Subcutaneous abdominal adipose tissue (tissue), 5 donors: ENCODE measurements around the gene TDRD1.

Experiments
- H3K27ac ChIP-seq: one replicate; pipeline ENCODE4 v1.7.0; 2013; ENCODE audit warnings: low read depth, mild to moderate bottlenecking, inconsistent platforms, low read length, moderate library complexity
- H3K27me3 ChIP-seq, 5 donors: one replicate each; pipeline ENCODE4 v1.7.0; 2013; ENCODE audit warnings: low read length in 5 of 5, inconsistent platforms in 1 of 5; ENCODE audit not compliant: control insufficient read depth in 5 of 5, insufficient read depth in 4 of 5
- H3K36me3 ChIP-seq, 5 donors: one replicate each; pipeline ENCODE4 v1.7.0; 2013; ENCODE audit warnings: low read length in 5 of 5; ENCODE audit not compliant: control insufficient read depth in 5 of 5, insufficient read depth in 5 of 5
- H3K4me1 ChIP-seq, 5 donors: one replicate each; pipeline ENCODE4 v1.7.0; 2013; ENCODE audit warnings: low read length in 5 of 5, mild to moderate bottlenecking in 3 of 5, moderate library complexity in 1 of 5; ENCODE audit not compliant: control insufficient read depth in 5 of 5, insufficient read depth in 5 of 5
- H3K4me3 ChIP-seq, 5 donors: one replicate each; pipeline ENCODE4 v1.7.0; 2013; ENCODE audit warnings: low read length in 5 of 5, low read depth in 1 of 5
- H3K9ac ChIP-seq, 5 donors: one replicate each; pipeline ENCODE4 v1.7.0; 2013; ENCODE audit warnings: low read length in 5 of 5, mild to moderate bottlenecking in 4 of 5, moderate library complexity in 3 of 5
- H3K9me3 ChIP-seq, 5 donors: one replicate each; pipeline ENCODE4 v1.7.0; 2013; ENCODE audit warnings: low read length in 5 of 5; ENCODE audit not compliant: control insufficient read depth in 5 of 5
- donor health status: healthy.
- donor health status: healthy.
- donor health status: healthy.
- donor health status: healthy.
- donor health status: healthy.

Gene TDRD1

DNA sequence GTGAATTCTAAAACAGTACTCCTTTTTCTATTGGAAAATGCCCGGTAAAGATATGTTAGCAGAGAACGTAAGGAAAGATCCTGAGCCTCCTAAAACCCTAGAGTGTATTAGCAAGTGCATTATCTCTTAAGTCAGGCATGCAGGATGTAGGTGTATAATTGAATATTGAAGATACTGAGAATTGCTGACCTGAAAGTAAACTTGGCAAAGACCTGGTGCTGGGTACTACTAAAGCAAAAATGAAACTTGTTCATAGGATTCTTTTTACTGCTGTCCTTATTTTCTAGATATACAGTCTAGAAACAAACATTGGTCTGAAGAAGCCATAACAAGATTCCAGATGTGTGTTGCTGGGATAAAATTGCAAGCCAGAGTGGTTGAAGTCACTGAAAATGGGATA is 41.1 kb downstream of the TDRD1 start:
- H3K27me3 ChIP-seq: peaks cover 0 to 4% (median 2%) of the 10 kb centered on the region in 5 donors
- no peak overlapping the region for H3K27ac ChIP-seq
- no peaks in the 10 kb centered on the region for H3K4me1 ChIP-seq
- H3K36me3 ChIP-seq: no peaks in the 10 kb centered on the region
- H3K4me3 ChIP-seq: no peak overlapping the region
- no peaks in the 10 kb centered on the region for H3K9me3 ChIP-seq
- H3K9ac ChIP-seq: no peak overlapping the region

GRCh38 chr10:114221235-114221634 is 42.1 kb downstream of the TDRD1 start:
- no peaks in the 10 kb centered on the region for H3K9me3 ChIP-seq
- H3K27ac ChIP-seq: no peak overlapping the region
- no peaks in the 10 kb centered on the region for H3K4me1 ChIP-seq
- H3K4me3 ChIP-seq: no peak overlapping the region
- H3K9ac ChIP-seq: no peak overlapping the region
- H3K36me3 ChIP-seq: no peaks in the 10 kb centered on the region
- peaks cover 0 to 4% (median 2%) of the 10 kb centered on the region in 5 donors for H3K27me3 ChIP-seq

- H3K27ac ChIP-seq: no peak overlapping the region
- no peaks in the 10 kb centered on the region for H3K4me1 ChIP-seq
- H3K36me3 ChIP-seq: no peaks in the 10 kb centered on the region
- H3K27me3 ChIP-seq: peaks cover 0 to 2% (median 0%) of the 10 kb centered on the region in 5 donors
- H3K9ac ChIP-seq: no peak overlapping the region
- no peak overlapping the region for H3K4me3 ChIP-seq
- H3K9me3 ChIP-seq: no peaks in the 10 kb centered on the region
Observed at GRCh38 chr10:114223066-114223465, 43.9 kb downstream of the TDRD1 start.

DNA sequence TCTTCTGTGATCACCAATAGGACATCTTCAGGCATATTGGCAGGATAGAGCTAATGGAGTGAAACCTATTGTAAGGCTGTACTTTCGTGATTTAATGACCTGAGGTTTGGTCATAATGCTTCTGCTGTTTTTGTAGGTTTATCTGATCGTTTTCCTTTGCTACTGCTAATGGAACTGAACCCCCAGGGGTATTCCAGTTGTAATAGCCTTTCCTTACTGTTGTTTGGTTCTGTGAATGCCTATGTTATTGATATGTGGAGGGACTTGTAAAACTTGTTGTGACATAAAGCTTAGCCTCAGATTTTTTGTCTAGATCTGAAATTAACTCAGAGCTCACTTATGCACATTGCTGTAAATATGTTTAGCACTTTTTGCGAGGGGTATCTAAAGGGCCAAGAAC is 49.0 kb downstream of the TDRD1 start:
- Histone ChIP-seq H3K9ac (no peak overlapping the region), H3K27ac (no peak overlapping the region), H3K27me3 (peaks cover 0 to under 1% (median 0%) of the 10 kb centered on the region in 5 donors), H3K4me1 (no peaks in the 10 kb centered on the region), H3K4me3 (no peak overlapping the region), H3K36me3 (no peaks in the 10 kb centered on the region), H3K9me3 (no peaks in the 10 kb centered on the region)

DNA sequence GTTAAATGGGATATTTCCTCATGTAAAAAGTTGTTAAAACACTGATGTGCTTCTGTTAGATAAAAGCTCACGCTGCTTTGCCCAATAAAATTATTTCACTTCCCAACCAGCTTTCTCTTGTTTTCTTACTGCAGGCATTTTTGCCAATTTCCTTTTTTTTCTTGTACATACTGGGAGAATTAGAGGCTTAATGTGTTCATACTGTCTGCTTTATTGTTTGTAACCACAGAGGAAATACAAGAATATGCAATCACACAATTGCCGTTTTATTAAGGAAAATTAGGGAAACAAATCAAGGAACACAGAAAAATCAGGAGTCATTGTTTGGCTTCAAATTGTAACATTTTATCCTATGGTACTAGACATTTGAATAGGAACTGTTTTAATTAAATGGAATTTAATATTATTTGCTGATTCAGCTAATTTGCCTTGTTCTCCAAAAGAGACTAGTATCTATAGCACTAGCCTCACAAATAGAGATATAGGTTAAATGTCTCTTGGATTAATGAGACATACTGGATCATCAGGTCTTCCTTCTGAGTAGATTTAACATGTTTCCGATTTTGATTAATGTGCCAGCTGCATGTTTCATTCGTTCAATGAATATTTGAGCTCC is 53.5 kb downstream of the TDRD1 start:
- Histone ChIP-seq H3K36me3 (no peaks in the 10 kb centered on the region), H3K9me3 (no peaks in the 10 kb centered on the region), H3K27ac (no peak overlapping the region), H3K4me1 (peaks cover 0 to 5% (median 0%) of the 10 kb centered on the region in 5 donors), H3K4me3 (no peak overlapping the region), H3K9ac (no peak overlapping the region), H3K27me3 (peaks cover 0 to 12% (median 5%) of the 10 kb centered on the region in 5 donors)

GRCh38 chr10:114233482-114233881 is 54.3 kb downstream of the TDRD1 start:
- peaks cover 0 to 5% (median 0%) of the 10 kb centered on the region in 5 donors for H3K4me1 ChIP-seq
- peaks cover 0 to 17% (median 5%) of the 10 kb centered on the region in 5 donors for H3K27me3 ChIP-seq
- no peak overlapping the region for H3K4me3 ChIP-seq
- no peaks in the 10 kb centered on the region for H3K9me3 ChIP-seq
- H3K27ac ChIP-seq: no peak overlapping the region
- H3K36me3 ChIP-seq: no peaks in the 10 kb centered on the region
- no peak overlapping the region for H3K9ac ChIP-seq

- no peaks in the 10 kb centered on the region for H3K36me3 ChIP-seq
- H3K9me3 ChIP-seq: no peaks in the 10 kb centered on the region
- no peak overlapping the region for H3K9ac ChIP-seq
- peaks cover 0 to 17% (median 9%) of the 10 kb centered on the region in 5 donors for H3K27me3 ChIP-seq
- H3K27ac ChIP-seq: no peak overlapping the region
- no peak overlapping the region for H3K4me3 ChIP-seq
- peaks cover 2 to 10% (median 4%) of the 10 kb centered on the region in 5 donors for H3K4me1 ChIP-seq
Observed at GRCh38 chr10:114234132-114234531, 55.0 kb downstream of the TDRD1 start.

DNA sequence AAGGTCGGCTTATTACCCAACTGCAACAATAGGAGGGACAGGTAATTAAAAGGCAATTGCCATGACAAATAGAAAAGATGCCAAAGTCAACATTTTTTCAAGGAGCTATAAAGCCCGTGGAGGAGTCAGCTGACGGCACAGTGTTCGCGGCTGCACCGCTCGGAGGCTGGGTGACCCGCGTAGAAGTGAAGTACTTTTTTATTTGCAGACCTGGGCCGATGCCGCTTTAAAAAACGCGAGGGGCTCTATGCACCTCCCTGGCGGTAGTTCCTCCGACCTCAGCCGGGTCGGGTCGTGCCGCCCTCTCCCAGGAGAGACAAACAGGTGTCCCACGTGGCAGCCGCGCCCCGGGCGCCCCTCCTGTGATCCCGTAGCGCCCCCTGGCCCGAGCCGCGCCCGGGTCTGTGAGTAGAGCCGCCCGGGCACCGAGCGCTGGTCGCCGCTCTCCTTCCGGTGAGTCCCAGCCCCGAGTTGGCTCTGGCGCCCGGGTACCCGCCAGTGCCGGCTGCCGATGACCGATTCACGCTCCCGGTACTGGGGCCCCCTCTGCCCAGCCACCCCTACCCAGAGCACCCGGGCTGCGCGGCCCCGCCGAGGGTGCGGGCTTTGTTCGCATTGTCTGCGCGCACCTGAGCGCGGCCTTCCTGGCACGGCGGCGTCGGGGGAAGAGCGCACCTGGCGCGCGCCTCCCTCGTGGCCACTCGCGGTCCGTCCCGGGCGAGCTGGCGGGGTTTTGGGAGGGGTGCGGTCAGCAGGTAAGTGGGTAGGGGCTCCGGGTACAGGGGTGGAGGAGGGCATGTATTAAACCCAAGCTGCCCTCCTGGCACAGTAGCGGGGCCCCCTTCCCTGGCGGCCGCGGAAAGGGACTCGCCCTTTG is 60.2 kb downstream of the TDRD1 start, which contains the start of gene VWA2:
TSS of gene VWA2 (plus strand) at position 138 of the 877 bp plus-strand sequence. CDS start 9,460 bp downstream, outside the sequence.
- H3K9me3 ChIP-seq: no peaks in the 10 kb centered on the region
- H3K27me3 ChIP-seq: peaks cover 6 to 34% (median 18%) of the 10 kb centered on the region in 5 donors
- H3K27ac ChIP-seq: no peak within 1 kb of the TSS
- H3K4me3 ChIP-seq: peak within 1 kb of the TSS in 4 of 5 donors; percentile 30 to 63 (median 54)
- H3K9ac ChIP-seq: no peak within 1 kb of the TSS
- peaks cover 4 to 31% (median 11%) of the 10 kb centered on the region in 5 donors for H3K4me1 ChIP-seq
- H3K36me3 ChIP-seq: no peaks in the 10 kb centered on the region

DNA sequence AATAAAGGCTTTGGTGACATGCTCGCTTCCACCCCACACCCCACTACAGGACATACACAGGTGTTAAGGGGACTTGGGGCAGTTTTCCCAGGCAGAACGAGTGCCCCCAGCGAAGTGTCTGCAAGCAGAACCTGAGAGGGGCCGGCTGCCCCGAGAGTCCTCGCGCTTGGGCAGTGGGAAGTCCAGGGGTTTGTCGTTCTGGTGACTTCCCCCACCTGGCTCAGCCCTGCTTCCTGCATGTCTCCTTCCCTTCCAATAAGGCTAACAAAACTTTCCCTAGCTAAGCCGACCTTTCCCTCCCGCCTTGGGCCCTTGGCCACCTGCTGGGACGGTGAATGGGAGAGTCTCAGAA is 60.8 kb downstream of the TDRD1 start:
- peaks cover 4 to 37% (median 11%) of the 10 kb centered on the region in 5 donors for H3K4me1 ChIP-seq
- peaks cover 6 to 34% (median 21%) of the 10 kb centered on the region in 5 donors for H3K27me3 ChIP-seq
- no peak overlapping the region for H3K9ac ChIP-seq

GRCh38 chr10:114242235-114242634 is 63.1 kb downstream of the TDRD1 start:
- no peak overlapping the region for H3K27ac ChIP-seq
- no peak overlapping the region for H3K9ac ChIP-seq
- peaks cover 6 to 28% (median 17%) of the 10 kb centered on the region in 5 donors for H3K27me3 ChIP-seq
- H3K4me1 ChIP-seq: peaks cover 4 to 45% (median 11%) of the 10 kb centered on the region in 5 donors
- H3K4me3 ChIP-seq: no peak overlapping the region
- H3K36me3 ChIP-seq: no peaks in the 10 kb centered on the region
- H3K9me3 ChIP-seq: no peaks in the 10 kb centered on the region

More for the DNA sequence above, 60.8 kb downstream of the TDRD1 start:
- Histone ChIP-seq H3K27ac (no peak overlapping the region), H3K9me3 (no peaks in the 10 kb centered on the region), H3K4me3 (no peak overlapping the region), H3K36me3 (no peaks in the 10 kb centered on the region)
